HG02852 (cell line): Measurements from ENCODE around the gene PRKG1.
"Not testable (repeated sequence)": the region's sequence is repeated elsewhere in the genome, so short reads cannot be mapped to it uniquely, and the experiment has no call there.

ENCODE experiments used
- ATAC-seq: cut with Tn5 transposase; IDR thresholded peaks from one replicate; pipeline ENCODE4 v1.9.1; 2021; ENCODE audit warnings: mild to moderate bottlenecking, moderate library complexity; ENCODE audit not compliant: unreplicated experiment

PRKG1 gene

DNA sequence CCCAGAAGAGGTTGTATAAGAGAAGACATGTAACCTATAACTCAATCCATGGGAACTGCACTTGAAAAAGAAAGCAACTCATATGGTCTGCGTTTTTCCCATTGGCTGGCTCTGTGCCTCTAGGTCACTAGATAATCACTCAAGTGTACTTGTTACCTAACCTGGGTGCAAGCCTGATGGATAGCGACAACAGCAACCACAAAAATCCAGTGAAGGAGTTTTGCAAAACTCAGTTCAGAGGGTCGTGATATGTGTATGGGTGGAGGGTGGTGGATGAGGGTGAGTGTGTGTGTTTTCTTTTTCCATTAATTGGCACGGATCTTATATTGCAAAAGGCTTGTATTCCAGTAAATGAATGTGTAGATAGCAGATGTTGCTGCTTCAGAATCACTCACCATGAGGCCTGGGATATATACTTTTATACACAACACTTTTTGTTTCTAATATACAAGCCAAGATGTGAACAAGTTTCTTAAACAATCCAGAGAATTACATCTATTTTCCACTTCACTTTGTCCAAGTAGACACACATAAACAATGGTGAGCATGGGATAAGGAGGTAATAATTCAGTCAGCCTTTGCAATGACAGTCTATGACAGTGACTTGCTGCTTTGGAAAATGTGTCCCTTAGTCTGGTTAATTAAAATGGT is 952.9 kb downstream of the PRKG1 start:
- ATAC-seq: no peak

DNA sequence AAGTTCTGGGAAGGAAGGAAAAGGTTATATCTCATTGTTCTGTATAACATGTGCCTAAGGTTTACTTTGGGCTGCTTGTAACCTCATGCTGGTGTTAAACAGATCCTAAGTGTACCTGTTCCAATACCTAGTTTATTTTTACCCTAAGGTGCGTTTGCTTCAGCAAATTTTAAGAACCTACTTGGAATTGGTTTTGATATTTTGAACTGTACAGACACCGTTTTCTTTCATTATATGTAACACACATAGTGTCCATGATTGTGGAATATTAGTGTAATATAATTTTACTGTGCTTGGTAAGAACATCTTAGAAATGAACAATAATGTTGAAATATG is 954.2 kb downstream of the PRKG1 start:
- ATAC-seq: no peak

DNA sequence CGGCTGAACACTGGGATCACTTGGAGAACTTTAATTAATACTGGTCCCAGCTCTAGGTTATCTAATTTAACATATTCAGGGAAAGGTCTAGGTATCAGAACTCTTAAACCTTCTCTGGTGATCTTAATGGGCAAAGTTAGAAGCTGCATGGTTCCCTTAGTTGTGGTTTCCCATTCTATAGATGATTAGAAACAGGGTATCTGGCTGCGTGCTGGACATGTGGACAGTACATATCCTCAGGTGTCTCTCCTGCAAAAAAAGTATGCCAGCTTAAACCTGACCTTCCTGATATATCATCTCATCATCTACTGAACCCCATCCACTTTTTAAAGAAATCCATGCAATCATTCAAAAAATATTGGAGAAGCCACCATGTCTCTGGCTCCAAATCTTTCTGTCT is 955.3 kb downstream of the PRKG1 start:
- no peak for ATAC-seq

DNA sequence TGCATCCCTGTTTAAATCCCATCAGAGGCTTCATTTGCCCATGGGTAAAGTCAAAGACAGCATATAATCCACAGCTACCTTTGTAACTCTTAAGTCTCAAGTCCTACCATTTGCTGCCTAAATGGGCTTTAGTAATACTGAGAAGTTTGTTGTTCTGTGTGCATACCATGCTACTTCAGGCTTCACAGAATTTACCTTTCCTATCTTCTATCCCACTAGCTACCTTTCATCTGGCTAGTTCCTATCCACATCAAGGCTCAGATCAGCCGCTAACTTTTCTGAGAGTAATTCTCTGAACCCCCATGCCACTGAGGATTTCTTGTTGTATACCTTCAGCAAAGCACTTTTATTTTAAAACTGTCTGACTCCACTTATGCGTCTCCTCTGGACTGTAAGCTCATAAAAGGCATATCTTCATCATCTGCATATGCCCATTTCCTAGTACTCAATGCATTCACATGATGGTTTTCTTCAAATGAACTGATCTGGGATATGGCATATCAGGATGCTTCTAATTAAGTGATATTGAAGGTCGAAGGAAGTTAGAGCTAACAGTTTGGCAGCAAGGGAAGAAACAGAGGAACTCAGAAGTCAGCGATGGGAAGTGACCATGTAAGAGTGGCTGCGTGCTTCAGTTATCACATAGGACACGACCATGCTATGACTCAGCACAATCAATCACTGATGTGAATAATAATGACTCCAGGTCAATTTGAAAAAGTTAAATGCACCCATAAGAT is 955.9 kb downstream of the PRKG1 start:
- no peak for ATAC-seq

DNA sequence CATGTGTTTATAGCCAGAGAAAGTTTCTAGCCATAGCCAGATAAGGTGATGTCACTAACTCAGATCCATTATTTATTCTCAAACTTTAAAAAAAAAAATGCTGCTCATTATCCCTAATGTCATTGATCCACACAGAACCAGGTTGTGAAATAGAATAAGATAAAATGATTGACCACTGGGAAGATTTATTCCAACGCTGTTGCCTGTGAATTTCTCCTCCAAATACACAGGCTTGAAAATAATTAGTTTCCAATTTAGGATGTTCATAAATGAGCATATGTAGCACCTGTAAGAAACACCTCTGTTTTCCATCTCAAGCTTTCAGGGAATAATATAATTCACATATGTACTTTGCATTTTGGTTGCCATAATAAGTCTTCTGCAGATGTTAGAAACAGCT is 956.7 kb downstream of the PRKG1 start:
- no peak for ATAC-seq

DNA sequence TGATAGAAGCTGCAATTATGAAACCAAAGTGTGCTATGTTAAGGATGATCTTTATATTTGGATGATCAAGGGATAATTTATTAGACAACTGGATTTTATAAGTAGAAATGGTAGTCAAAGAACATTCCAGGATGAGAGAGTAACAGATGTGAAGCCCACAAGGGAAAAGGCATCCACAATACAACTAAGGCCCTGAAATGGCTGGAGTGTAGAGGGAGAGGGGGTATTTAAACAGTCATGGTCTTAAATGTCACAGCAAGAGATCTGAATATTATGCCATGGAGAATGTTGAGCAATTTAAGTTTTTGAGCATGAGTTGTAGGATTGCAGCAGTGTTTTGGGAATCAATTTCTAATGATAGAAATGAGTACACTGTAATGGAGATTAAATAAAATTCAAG is 957.5 kb downstream of the PRKG1 start:
- no peak for ATAC-seq

DNA sequence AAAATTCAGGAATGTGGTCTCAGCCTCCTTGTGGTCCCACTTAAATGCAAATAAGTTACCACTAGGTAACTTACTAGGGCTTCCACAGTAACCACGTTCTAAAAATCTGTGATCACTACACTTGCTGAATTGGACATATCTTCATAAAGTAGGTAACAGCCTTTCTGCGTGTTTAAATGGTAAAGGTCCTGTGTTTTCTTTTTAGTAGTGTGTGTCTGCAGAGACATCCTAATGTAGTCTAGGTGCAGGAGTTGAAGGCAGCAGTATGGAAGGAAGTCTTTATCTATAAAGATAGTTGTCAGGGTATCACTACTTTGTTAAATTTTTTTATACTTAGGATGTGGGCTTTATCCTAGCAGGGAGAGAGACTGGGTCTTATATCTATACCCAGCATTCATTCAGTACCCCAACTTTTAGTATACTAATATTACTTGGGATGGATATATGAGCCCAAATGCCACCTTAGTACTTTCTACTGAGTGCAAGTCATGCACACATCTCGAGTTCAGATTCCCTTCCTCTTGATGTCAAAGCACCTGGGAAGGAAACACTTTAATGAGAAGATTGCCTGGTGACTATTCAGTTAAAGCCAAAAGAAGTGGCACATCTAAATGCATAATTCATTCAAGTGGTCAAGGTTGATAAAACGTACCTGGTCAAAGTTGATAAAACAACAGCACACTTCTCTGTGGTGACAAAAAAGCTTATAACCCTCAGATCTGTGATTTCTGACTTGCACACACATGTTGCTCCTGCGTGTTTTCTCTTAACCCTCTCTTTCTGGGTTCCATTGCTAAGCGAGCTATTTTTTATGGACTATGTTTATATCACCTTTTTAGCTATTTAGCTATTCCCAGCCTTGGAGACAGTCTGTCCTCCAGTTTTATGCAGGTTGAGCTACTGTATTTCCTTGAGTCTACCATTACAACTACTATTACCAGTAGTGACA is 958.7 kb downstream of the PRKG1 start:
- no peak for ATAC-seq

DNA sequence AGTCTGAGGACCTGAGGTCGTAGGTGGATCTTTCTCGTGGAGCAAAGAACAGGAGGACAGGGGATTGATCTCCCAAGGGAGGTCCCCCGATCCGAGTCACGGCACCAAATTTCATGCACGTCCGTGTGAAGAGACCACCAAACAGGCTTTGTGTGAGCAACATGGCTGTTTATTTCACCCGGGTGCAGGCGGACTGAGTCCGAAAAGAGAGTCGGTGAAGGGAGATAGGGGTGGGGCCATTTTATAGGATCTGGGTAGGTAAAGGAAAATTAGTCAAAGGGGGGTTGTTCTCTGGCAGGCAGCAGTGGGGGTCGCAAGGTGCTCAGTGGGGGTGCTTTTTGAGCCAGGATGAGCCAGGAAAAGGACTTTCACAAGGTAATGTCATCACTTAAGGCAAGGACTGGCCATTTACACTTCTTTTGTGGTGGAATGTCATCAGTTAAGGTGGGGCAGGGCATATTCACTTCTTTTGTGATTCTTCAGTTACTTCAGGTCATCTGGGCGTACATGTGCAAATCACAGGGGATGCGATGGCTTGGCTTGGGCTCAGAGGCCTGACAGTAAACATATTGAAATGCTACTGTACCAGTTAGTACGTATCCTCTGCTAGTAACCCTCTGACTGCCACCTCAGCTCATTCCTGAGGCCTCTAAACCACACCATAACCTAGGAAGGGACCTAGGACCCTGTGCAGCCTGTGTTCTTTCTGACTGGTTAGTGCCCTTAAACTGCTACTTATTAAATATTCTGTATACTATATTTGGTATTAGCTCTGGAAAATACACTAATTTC is 964.9 kb downstream of the PRKG1 start:
- ATAC-seq: not testable (repeated sequence)

DNA sequence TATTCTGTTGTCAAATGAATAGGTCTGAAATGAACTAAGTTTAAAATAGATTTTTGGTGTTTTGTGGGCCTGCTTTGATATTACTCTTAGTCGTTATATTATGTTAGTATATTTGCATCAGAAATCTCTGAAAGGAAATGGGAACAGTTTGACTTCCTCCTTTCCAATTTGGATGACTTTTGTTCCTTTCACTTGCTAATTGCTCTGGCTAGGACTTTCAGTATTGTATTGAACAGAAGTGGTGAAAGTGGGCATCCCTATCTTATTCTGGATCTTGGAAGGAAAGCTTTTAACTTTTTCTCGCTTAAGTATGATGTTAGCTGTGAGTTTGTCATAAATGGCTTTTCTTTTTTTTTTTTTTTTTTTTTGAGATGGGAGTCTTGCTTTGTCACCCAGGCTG is 966.2 kb downstream of the PRKG1 start:
- ATAC-seq: no peak

DNA sequence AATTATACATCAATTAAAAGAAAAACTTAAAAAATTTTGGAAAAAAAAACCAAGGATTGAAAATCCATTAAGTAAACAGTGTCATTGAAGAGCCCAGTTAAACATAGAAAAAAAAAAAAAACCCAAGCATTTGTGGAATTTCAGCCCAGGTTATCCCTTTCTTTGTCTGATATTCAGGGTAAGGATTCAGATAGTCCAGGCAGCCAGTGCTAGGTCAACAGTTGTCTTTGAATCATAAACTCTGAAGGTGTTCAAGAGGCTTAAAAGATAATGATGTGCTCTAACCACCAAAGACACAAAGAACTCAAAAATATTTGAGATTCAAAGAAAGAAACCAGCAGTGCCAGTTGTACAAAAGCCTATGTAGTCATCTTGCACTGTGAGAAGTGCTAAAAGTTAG is 969.5 kb downstream of the PRKG1 start:
- ATAC-seq: no peak

DNA sequence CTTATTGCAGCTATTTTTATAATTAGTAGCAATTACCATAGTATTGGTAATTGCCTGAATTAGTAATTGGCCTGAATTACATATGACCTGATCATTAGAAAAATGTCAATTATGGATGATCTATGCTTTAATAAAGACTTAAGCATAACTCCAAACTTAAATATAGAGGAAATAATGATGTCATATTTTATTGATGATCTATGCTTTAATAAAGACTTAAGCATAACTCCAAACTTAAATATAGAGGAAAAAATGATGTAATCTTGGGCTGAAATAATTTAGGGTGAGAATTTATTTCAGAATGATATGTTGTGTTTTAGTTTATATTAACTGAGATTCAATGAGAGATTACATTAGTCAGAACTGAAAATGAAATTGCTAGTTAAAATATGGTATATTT is 973.8 kb downstream of the PRKG1 start:
- no peak for ATAC-seq

DNA sequence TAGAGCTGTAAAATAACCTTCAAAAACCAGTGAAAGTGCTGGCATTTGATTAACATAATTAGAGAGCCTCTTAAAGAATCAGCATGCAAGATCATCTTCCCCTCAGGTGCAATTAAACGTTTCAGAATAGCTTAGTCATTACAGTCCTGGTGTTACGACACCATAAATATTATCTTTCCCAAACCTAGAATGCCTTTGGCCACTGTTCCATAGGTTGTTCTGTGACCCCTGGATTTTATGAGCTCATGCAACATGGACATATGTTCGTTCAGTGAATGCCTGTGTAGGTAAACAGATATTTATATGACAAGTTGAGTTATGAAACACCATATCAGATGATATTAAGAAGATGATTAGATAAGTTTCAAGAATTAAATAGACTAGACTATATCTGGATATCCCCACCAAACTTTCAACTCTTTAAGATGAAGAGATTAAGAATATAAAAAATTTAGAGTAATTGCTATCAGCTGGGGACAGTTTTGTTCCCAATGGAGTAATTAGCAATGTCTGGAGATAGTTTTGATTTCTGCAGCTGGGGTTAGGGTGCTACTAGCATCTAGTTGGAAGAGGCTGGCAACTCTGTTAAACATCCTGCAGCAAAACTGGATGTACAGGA is 976.3 kb downstream of the PRKG1 start:
- ATAC-seq: no peak

DNA sequence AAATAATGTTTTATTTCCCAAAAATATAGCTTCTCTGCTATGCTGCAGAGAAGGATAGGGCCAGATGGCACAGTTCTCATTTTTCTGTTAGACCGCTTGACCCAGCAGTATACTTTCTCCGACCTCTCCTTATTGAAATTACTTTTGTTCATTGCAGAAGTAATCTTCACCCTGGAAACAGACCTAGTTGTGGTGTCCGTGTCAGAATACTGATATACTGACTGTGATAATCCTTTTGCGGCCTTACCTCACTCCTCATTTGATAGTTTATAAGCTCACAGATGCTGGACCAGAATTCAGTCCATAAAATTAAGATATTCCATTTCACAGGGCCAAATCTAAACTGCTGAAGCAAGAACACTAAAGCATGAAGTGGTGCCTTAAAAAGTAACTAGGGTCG is 979.2 kb downstream of the PRKG1 start:
- no peak for ATAC-seq

DNA sequence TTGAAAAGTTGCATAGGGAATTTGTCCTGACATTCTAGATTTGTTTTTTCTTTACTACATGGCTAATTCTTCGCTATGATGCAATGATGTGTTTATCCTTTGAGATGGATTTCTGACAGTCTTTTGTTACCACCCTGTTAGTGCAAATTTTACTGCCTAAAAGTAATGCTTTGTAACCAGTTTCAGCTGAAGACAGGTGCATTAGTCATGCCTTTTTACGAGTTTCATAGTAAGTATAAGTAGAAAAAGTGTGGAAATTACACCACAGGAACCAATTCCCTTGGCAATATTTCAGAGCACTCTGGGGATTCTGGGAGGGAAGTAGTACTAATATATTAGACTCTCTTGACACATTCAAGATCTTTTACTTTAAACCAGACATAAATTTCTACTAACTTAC is 982.0 kb downstream of the PRKG1 start:
- ATAC-seq: no peak

DNA sequence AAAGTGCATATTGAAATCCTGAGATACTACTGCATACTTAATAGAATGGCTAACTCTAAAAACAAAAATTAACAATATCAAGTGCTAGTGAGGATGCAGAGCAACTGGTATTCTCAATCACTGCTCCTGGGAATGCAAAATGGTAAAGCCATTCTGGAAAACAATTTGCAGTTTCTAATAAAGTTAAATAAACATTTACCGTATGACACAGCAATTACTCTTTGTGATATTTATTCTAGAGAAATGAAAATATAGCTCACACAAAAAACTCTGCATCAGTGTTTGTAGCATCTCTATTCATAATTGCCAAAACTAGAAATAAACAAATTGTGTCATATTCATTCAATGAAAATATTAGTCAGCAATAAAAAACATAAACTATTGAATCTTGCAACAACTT is 984.8 kb downstream of the PRKG1 start:
- ATAC-seq: no peak

DNA sequence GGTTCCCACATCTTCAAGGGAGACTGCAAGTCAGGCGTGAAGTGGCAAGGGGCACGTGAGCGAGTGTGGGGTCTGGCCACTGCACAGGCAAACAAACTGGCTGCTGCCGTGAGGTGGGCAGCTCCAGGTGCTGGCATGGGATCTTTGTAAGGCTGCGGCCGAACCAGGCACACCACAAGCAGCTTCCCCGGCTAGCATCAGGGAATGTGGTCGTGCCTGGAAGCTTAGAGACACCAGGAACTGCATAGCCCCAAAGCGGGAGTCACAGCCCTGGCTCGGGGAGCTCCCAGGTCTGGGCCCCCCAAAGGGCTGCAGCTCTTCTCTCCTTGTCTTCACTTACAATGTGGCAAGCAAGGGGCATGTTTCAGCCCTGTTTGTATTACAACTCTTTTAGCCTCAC is 988.9 kb downstream of the PRKG1 start:
- no peak for ATAC-seq

DNA sequence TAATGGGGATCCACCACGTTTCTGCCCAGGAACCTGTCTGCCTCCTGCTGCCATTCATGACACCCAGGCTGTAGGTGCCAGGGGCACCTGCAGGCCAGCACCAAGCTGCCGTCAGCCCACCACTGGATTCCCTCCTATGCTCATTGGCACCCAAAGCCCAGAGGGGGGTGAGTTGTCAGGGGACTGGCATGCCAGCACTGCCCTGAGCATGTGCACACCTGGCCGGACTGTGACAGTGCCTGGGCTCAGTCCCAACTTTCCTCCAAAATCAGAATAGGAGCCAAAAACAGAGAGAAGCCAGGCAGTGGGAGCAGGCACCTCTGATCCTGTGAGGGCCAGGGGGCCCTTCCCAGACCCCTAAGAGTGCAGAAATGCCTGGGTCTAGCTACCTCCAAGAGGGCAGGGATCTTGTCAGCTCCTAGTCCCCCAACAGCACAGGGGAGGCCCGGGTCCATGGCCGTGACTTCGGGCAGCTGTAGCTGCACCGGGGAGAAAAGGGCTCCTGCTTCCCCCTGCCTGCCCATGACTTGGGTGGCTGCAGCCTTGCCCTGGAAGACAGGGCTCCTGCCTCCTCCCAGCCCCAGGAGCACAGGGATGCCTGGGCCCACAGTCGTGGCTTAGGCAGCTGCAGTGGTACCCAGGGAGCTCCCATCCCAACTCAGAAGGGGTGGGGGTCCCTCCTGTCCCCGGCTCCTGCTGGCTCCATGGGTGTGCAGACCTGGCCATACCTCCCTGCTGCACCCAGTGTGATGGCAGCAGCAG is 990.0 kb downstream of the PRKG1 start:
- no peak for ATAC-seq

DNA sequence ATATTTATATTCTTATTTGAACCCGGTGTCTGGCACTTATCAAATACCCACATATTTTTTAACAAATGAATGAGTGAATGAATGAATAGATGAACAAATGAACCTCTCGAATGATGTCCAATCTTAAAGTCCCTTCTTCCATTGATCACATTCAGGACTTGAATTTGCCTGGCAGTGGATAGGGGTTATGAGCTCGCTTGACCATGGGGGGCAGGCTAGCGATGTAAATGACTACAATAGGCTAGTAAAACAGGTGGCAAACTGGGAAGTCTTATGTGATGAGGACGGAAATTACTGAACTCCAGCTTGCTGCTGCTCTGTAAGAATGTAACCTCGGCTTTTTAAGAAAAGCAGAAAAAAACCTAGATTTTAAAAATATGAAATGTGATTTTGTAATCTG is 992.1 kb downstream of the PRKG1 start:
- ATAC-seq: no peak

DNA sequence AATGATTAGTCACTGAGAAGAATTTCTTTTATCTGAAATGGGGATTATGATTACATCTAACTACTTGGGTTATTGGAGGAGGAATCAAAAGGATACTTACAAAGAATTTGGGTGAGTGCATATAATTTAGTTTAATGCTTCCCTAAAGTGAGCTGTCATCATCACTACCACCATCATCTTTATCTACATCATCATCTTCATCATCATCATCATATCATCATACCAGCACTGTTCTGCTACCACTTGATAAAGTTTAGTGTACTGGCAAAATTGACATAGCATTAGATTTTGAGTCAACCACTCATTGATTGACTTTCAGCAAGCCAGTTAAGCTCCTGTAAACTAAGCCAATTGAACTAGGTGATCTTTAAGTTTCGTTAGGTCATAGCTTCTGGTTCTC is 994.2 kb downstream of the PRKG1 start:
- no peak for ATAC-seq

DNA sequence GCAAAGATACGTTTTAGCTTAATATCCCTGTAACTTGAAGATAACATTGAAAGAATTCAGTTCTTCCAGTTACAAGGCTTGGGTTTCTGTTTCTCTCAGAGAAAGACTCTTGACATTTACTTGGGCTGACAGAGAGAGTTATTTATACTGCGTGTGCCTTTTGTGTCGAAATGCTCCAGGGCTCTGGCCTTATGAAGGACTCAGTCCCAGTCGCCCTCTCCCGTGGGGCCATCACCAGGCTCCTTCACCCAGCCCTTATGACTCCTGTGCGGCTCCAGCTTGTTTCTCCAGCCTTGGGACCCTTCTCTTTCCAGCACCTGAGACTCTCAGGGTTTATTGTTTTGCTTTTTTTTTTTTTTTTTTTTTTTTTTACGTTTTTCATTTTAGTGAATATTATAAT is 997.5 kb downstream of the PRKG1 start:
- no peak for ATAC-seq
